HepG2 (cell line): ENCODE results near the gene CCNB2. TPM values are rescaled to one million over a fixed set of nuclear protein-coding genes. Genes with fewer than 3 reads are reported as not detected.

Source experiments
- FLYWCH1 ChIP-seq: sonication (generic); formaldehyde crosslinking; IDR thresholded peaks from 2 replicates; pipeline ENCODE4 v1.8.1; 2023; ENCODE audit warnings: mild to moderate bottlenecking, missing genetic modification reagents
- KDM5A ChIP-seq: fragments of 200-600 bp; sonication (generic); IDR thresholded peaks from 2 replicates; pipeline ENCODE4 v1.7.0; 2018; ENCODE audit warnings: antibody characterized with exemption, mild to moderate bottlenecking, low read length, borderline replicate concordance
- MAFG ChIP-seq: sonication (generic); formaldehyde crosslinking; IDR thresholded peaks from 2 replicates; pipeline ENCODE4 v1.5.1; 2020; ENCODE audit warnings: mild to moderate bottlenecking, missing genetic modification reagents
- NONO ChIP-seq, 2 experiments: fragments of 450-650 bp in 1 of 2; sonication (generic) in 1 of 2; formaldehyde crosslinking in 1 of 2; IDR thresholded peaks in 1 of 2; conservative IDR thresholded peaks in 1 of 2; 2 replicates each; pipeline versions ENCODE4 v1.6.1 to v1.8.0; 2017 to 2022; ENCODE audit warnings: mild to moderate bottlenecking in 1 of 2, missing genetic modification reagents in 1 of 2, moderate library complexity in 1 of 2
- POLR2AphosphoS5 ChIP-seq: IDR thresholded peaks from 2 replicates; pipeline ENCODE4 v1.6.1; 2012; ENCODE audit warnings: low read depth, low read length
- PRDM10 ChIP-seq: sonication (generic); formaldehyde crosslinking; IDR thresholded peaks from 2 replicates; pipeline ENCODE4 v1.4.0; 2020; ENCODE audit warnings: low read depth, missing genetic modification reagents
- RXRA ChIP-seq: sonication (generic); formaldehyde crosslinking; IDR thresholded peaks from 2 replicates; pipeline ENCODE4 v1.5.1; 2020; ENCODE audit warnings: missing genetic modification reagents
- SAP130 ChIP-seq: IDR thresholded peaks from 2 replicates; pipeline ENCODE4 v1.6.1; 2016; ENCODE audit warnings: low read depth
- ZNF138 ChIP-seq: sonication (generic); formaldehyde crosslinking; IDR thresholded peaks from 2 replicates; pipeline ENCODE4 v1.5.0; 2020; ENCODE audit warnings: mild to moderate bottlenecking, low read depth, missing genetic modification reagents
- ZNF24 ChIP-seq: fragments of 450-650 bp; IDR thresholded peaks from 2 replicates; pipeline ENCODE4 v1.6.1; 2017; ENCODE audit warnings: antibody characterized with exemption, mild to moderate bottlenecking
- ZNF431 ChIP-seq: sonication (generic); formaldehyde crosslinking; IDR thresholded peaks from 2 replicates; pipeline ENCODE4 v1.9.0; 2022; ENCODE audit warnings: missing genetic modification reagents, low read depth, mild to moderate bottlenecking, borderline replicate concordance
- ZNF451 ChIP-seq: sonication (generic); formaldehyde crosslinking; IDR thresholded peaks from 2 replicates; pipeline ENCODE4 v1.5.0; 2020; ENCODE audit warnings: mild to moderate bottlenecking, missing genetic modification reagents
- ZNF605 ChIP-seq: sonication (generic); formaldehyde crosslinking; IDR thresholded peaks from 2 replicates; pipeline ENCODE4 v1.8.0; 2022; ENCODE audit warnings: mild to moderate bottlenecking, missing genetic modification reagents
- ZNF607 ChIP-seq: sonication (generic); formaldehyde crosslinking; IDR thresholded peaks from 2 replicates; pipeline ENCODE4 v1.5.1; 2020; ENCODE audit warnings: missing genetic modification reagents, mild to moderate bottlenecking, borderline replicate concordance
- ZNF772 ChIP-seq: sonication (generic); formaldehyde crosslinking; IDR thresholded peaks from 2 replicates; pipeline ENCODE4 v1.5.0; 2020; ENCODE audit warnings: mild to moderate bottlenecking, missing genetic modification reagents
- polyA plus RNA-seq, 8 experiments: library from polyadenylated mRNA; depleted of rRNA in 3 of 8; stranded (reverse) in 7 of 8; unstranded in 1 of 8; fragments of >200 nt; fragmentation: Illumina TruSeq in 4 of 8; extraction: Trizol in 4 of 8; gene quantifications; 2 replicates each; pipeline versions ENCODE4 v1.2.1 to v1.2.3, GENCODE V29; 2011 to 2016; ENCODE audit warnings: low read depth in 4 of 8, missing spikeins in 1 of 8, mixed read lengths in 1 of 8; ENCODE audit not compliant: insufficient read depth in 1 of 8
- total RNA-seq, 5 experiments: library from RNA; depleted of rRNA; stranded (reverse); fragments of >200 nt; fragmentation: Illumina TruSeq; extraction: Trizol; gene quantifications; 2 replicates each; pipeline ENCODE4 v1.2.3, GENCODE V29; 2016; ENCODE audit warnings: low read depth in 1 of 5
- TF ChIP-seq, protein P1 (sequence below): sonication (generic); formaldehyde crosslinking; IDR thresholded peaks from 2 replicates; pipeline ENCODE4 v1.4.0; 2020; ENCODE audit warnings: mild to moderate bottlenecking, missing genetic modification reagents
- TF ChIP-seq, protein P2 (sequence below): sonication (generic); formaldehyde crosslinking; IDR thresholded peaks from 2 replicates; pipeline ENCODE4 v1.8.1; 2023; ENCODE audit warnings: mild to moderate bottlenecking, missing genetic modification reagents

CCNB2 gene
- total and polyA plus RNA-seq, 2 of the 13 experiments (the other 11 are each of a cell fraction or from before 2014, with no cell fraction given), result 43.5 to 80.9 TPM

DNA sequence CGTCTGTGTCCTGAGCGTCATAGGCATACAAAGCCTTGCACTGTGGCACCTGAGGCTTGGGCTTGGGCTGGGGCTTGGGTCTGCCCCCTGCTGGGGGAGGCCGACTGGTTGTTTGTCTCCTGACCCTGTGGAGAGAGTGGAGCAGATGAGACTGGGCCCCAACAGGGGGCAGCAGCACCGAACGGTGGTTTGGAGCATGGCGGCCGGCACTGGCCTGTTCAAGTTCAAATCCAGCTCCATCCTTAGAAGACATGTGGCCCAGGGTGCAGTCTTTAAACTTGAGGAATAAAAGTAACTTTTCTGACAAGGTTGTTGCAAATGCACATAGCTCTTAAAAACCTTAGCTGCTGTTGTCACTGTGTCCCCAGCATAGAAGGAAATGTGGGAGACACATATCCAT, 33.3 kb downstream of the CCNB2 start (continued):
- TF ChIP-seq, protein P1, sequence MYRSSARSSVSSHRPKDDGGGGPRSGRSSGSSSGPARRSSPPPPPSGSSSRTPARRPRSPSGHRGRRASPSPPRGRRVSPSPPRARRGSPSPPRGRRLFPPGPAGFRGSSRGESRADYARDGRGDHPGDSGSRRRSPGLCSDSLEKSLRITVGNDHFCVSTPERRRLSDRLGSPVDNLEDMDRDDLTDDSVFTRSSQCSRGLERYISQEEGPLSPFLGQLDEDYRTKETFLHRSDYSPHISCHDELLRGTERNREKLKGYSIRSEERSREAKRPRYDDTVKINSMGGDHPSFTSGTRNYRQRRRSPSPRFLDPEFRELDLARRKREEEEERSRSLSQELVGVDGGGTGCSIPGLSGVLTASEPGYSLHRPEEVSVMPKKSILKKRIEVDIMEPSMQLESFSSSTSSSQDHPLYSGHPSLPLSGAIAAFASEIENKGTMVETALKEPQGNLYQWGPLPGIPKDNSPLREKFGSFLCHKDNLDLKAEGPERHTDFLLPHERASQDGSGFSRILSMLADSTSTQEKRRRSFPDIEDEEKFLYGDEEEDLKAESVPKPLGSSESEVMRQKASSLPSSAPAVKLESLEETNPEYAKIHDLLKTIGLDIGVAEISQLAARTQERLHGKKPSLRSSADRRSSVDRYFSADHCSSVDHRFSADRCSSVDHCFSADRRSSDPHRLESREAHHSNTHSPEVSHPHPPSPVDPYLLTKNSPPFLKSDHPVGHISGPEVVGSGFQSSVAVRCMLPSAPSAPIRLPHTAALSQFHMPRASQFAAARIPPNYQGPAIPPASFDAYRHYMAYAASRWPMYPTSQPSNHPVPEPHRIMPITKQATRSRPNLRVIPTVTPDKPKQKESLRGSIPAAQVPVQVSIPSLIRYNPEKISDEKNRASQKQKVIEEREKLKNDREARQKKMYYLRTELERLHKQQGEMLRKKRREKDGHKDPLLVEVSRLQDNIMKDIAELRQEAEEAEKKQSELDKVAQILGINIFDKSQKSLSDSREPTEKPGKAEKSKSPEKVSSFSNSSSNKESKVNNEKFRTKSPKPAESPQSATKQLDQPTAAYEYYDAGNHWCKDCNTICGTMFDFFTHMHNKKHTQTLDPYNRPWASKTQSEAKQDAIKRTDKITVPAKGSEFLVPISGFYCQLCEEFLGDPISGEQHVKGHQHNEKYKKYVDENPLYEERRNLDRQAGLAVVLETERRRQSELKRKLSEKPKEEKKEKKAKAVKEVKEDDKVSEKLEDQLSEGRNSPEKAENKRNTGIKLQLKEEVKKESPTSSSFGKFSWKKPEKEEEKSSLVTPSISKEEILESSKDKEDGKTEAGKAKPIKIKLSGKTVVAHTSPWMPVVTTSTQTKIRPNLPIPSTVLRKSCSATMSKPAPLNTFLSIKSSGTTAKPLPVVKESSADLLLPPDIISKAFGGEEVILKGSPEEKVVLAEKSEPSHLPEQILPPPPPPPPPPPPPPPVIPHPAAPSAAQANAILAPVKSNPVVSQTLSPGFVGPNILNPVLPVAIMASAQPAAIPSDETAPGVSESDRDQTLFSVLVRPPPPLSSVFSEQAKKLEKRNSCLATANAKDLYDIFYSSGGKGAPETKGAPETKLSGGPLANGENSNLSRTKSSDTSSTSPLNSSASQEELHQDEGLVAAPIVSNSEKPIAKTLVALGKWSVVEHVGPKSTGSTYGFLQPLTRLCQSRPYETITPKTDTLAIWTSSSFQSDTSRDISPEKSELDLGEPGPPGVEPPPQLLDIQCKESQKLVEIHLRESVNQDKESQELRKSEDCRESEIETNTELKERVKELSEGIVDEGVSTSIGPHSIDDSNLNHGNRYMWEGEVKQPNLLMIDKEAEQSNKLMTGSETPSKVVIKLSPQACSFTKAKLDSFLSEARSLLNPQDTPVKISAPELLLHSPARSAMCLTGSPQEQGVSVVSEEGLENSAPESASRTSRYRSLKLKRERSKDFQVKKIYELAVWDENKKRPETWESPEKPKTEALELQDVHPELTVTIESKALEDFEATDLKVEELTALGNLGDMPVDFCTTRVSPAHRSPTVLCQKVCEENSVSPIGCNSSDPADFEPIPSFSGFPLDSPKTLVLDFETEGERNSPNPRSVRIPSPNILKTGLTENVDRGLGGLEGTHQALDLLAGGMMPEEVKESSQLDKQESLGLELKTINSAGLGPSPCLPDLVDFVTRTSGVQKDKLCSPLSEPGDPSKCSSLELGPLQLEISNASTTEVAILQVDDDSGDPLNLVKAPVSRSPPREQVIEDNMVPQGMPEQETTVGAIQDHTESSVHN (CRISPR knock-in tag), result no peak
- TF ChIP-seq RXRA, result 0 out of 2 replicates have a peak, but pooled peaks have one; percentile 23
- no peak for TF ChIP-seq SAP130 (CRISPR knock-in tag)
- TF ChIP-seq FLYWCH1 (CRISPR knock-in tag), result no peak
- no peak for TF ChIP-seq ZNF451 (CRISPR knock-in tag)
- TF ChIP-seq ZNF24, result no peak
- TF ChIP-seq ZNF607 (CRISPR knock-in tag), result 0 out of 2 replicates have a peak, but pooled peaks have one; percentile 46
- no peak for TF ChIP-seq PRDM10 (CRISPR knock-in tag)
- TF ChIP-seq, protein P2, sequence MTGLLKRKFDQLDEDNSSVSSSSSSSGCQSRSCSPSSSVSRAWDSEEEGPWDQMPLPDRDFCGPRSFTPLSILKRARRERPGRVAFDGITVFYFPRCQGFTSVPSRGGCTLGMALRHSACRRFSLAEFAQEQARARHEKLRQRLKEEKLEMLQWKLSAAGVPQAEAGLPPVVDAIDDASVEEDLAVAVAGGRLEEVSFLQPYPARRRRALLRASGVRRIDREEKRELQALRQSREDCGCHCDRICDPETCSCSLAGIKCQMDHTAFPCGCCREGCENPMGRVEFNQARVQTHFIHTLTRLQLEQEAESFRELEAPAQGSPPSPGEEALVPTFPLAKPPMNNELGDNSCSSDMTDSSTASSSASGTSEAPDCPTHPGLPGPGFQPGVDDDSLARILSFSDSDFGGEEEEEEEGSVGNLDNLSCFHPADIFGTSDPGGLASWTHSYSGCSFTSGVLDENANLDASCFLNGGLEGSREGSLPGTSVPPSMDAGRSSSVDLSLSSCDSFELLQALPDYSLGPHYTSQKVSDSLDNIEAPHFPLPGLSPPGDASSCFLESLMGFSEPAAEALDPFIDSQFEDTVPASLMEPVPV (CRISPR knock-in tag), result no peak
- no peak for TF ChIP-seq KDM5A
- no peak for TF ChIP-seq ZNF772 (CRISPR knock-in tag)
- TF ChIP-seq ZNF605 (CRISPR knock-in tag), result no peak
- TF ChIP-seq POLR2AphosphoS5, result no peak
- TF ChIP-seq MAFG (CRISPR knock-in tag), result no peak
- TF ChIP-seq ZNF138 (CRISPR knock-in tag), result no peak
- no peak for TF ChIP-seq NONO (IDR thresholded peaks at IDR 0.05)
- TF ChIP-seq NONO (CRISPR knock-in tag; conservative IDR thresholded peaks at IDR 0.05), result 0 out of 2 replicates have a peak, but pooled peaks have one; percentile 44
- TF ChIP-seq ZNF431 (CRISPR knock-in tag), result no peak
